IMR-90 (cell line): ENCODE measurements around the gene ME1. TPM values are rescaled to one million over a fixed set of nuclear protein-coding genes. Genes with fewer than 3 reads are reported as not detected.

Experiments used
- ATAC-seq: fragments of 200-7000 bp; cut with Tn5 transposase; 2 replicates; pipeline ENCODE4 v1.9.1; 2020; ENCODE audit warnings: low read depth, mild to moderate bottlenecking, moderate library complexity
- BruUV-seq: library from RNA; stranded (reverse); fragments of 400-500 nt; replicated peaks from 2 replicates; lab custom pipeline; 2021; lab: Mats Ljungman, UMichigan
- CTCF ChIA-PET: fragments of 300-600 bp; formaldehyde crosslinking; extraction: SDS; loops from one replicate; lab custom pipeline; 2021; ENCODE audit warnings: antibody characterized with exemption; lab: Yijun Ruan, JAX
- POLR2A ChIA-PET: fragments of 300-600 bp; sonication (Branson Sonifier 250); formaldehyde crosslinking; loops from one replicate; lab custom pipeline; 2022; ENCODE audit warnings: antibody characterized with exemption; ENCODE audit not compliant: unreplicated experiment; lab: Charles Lee
- DNase-seq: peaks from one replicate; pipeline ENCODE4 v3.0.0; 2013
- H2AFZ ChIP-seq: replicated peaks from 2 replicates; pipeline ENCODE3; 2013; ENCODE audit warnings: low read length, mild to moderate bottlenecking; ENCODE audit not compliant: poor library complexity
- H2AK5ac ChIP-seq: 2 replicates; pipeline ENCODE4 v1.6.1; 2013; ENCODE audit warnings: low read depth, low read length, inconsistent platforms
- H2AK9ac ChIP-seq: replicated peaks from 2 replicates; pipeline ENCODE3; 2013; ENCODE audit warnings: mild to moderate bottlenecking, low read depth, low read length, moderate library complexity; ENCODE audit not compliant: poor library complexity
- H2BK120ac ChIP-seq: 2 replicates; pipeline ENCODE4 v1.6.1; 2013; ENCODE audit warnings: low read depth, low read length, inconsistent platforms
- H2BK15ac ChIP-seq: 3 replicates; pipeline ENCODE4 v1.6.1; 2013; ENCODE audit warnings: low read depth, low read length, inconsistent platforms
- H2BK20ac ChIP-seq: 2 replicates; pipeline ENCODE4 v1.6.1; 2013; ENCODE audit warnings: low read depth, mild to moderate bottlenecking, inconsistent platforms, low read length, moderate library complexity
- H2BK5ac ChIP-seq: 2 replicates; pipeline ENCODE4 v1.6.1; 2013; ENCODE audit warnings: mild to moderate bottlenecking, low read depth, low read length, inconsistent platforms; ENCODE audit not compliant: poor library complexity, severe bottlenecking
- H3K14ac ChIP-seq: replicated peaks from 2 replicates; pipeline ENCODE4 v1.6.1; 2013; ENCODE audit warnings: low read depth, low read length, inconsistent platforms
- H3K18ac ChIP-seq: 2 replicates; pipeline ENCODE4 v1.6.1; 2013; ENCODE audit warnings: low read depth, low read length, control low read depth
- H3K23ac ChIP-seq: 2 replicates; pipeline ENCODE4 v1.6.1; 2013; ENCODE audit warnings: low read depth, low read length, inconsistent platforms
- H3K27ac ChIP-seq: 2 replicates; pipeline ENCODE4 v1.5.1; 2013; ENCODE audit warnings: mild to moderate bottlenecking, control low read depth, low read length; ENCODE audit not compliant: insufficient read depth
- H3K27me3 ChIP-seq: 2 replicates; pipeline ENCODE4 v1.6.1; 2013; ENCODE audit warnings: low read length; ENCODE audit not compliant: control insufficient read depth, insufficient read depth
- H3K36me3 ChIP-seq: 2 replicates; pipeline ENCODE4 v1.6.1; 2013; ENCODE audit warnings: low read length, mixed read lengths; ENCODE audit not compliant: control insufficient read depth, insufficient read depth
- H3K4ac ChIP-seq: 2 replicates; pipeline ENCODE4 v1.6.1; 2013; ENCODE audit warnings: low read depth, low read length, inconsistent platforms
- H3K4me1 ChIP-seq: 2 replicates; pipeline ENCODE4 v1.6.1; 2013; ENCODE audit warnings: low read length, mixed read lengths; ENCODE audit not compliant: control insufficient read depth, insufficient read depth
- H3K4me2 ChIP-seq: 2 replicates; pipeline ENCODE4 v1.6.1; 2013; ENCODE audit warnings: low read depth, mild to moderate bottlenecking, control low read depth, low read length, moderate library complexity
- H3K4me3 ChIP-seq: 2 replicates; pipeline ENCODE4 v1.5.1; 2013; ENCODE audit warnings: low read depth, mild to moderate bottlenecking, control low read depth, low read length, moderate library complexity; ENCODE audit not compliant: insufficient read depth
- H3K56ac ChIP-seq: 2 replicates; pipeline ENCODE4 v1.6.1; 2013; ENCODE audit warnings: low read length, inconsistent platforms; ENCODE audit not compliant: insufficient read depth; ENCODE audit errors: extremely low read depth
- H3K79me1 ChIP-seq, 2 experiments: 2 replicates each; pipeline ENCODE4 v1.6.1; 2013; ENCODE audit warnings: low read length in 2 of 2, inconsistent platforms in 1 of 2, low read depth in 1 of 2
- H3K9ac ChIP-seq: 2 replicates; pipeline ENCODE4 v1.6.1; 2013; ENCODE audit warnings: low read depth, low read length, control low read depth
- H3K9me1 ChIP-seq: 2 replicates; pipeline ENCODE4 v1.6.1; 2013; ENCODE audit warnings: low read length, inconsistent platforms; ENCODE audit not compliant: insufficient read depth
- H3K9me3 ChIP-seq: 2 replicates; pipeline ENCODE4 v1.6.1; 2013; ENCODE audit warnings: low read length; ENCODE audit not compliant: control insufficient read depth, insufficient read depth
- H4K20me1 ChIP-seq: 2 replicates; pipeline ENCODE4 v1.6.1; 2013; ENCODE audit warnings: low read length, inconsistent platforms; ENCODE audit not compliant: insufficient read depth
- H4K5ac ChIP-seq: 2 replicates; pipeline ENCODE4 v1.6.1; 2013; ENCODE audit warnings: mild to moderate bottlenecking, low read depth, low read length, control low read depth
- H4K8ac ChIP-seq, 2 experiments: 2 replicates each; pipeline ENCODE4 v1.6.1; 2013; ENCODE audit warnings: low read depth in 2 of 2, low read length in 2 of 2, control low read depth in 1 of 2, inconsistent platforms in 1 of 2
- H4K91ac ChIP-seq: 2 replicates; pipeline ENCODE4 v1.6.1; 2013; ENCODE audit warnings: low read depth, low read length, inconsistent platforms; ENCODE audit not compliant: insufficient read depth
- BHLHE40 ChIP-seq: fragments of 150-350 bp; IDR thresholded peaks from 2 replicates; pipeline ENCODE4 v1.6.1; 2016; ENCODE audit warnings: mild to moderate bottlenecking, low read depth, low read length
- CEBPB ChIP-seq: IDR thresholded peaks from 2 replicates; pipeline ENCODE4 v1.6.1; 2012; ENCODE audit warnings: low read depth, low read length, improper control_type of control experiment
- CHD1 ChIP-seq: IDR thresholded peaks from 2 replicates; pipeline ENCODE4 v1.6.1; 2012; ENCODE audit warnings: low read depth, low read length, improper control_type of control experiment
- CTCF ChIP-seq: conservative IDR thresholded peaks from 2 replicates; pipeline ENCODE4 v1.5.1; 2012; ENCODE audit warnings: mild to moderate bottlenecking, low read depth, low read length, improper control_type of control experiment
- FOS ChIP-seq: fragments of 150-350 bp; IDR thresholded peaks from 2 replicates; pipeline ENCODE4 v1.6.1; 2016; ENCODE audit warnings: low read depth, low read length
- MAFK ChIP-seq: IDR thresholded peaks from 2 replicates; pipeline ENCODE4 v1.6.1; 2012; ENCODE audit warnings: low read depth, low read length, improper control_type of control experiment
- MAZ ChIP-seq: IDR thresholded peaks from 2 replicates; pipeline ENCODE4 v1.6.1; 2012; ENCODE audit warnings: low read depth, mild to moderate bottlenecking, low read length, improper control_type of control experiment, moderate library complexity, borderline replicate concordance
- MXI1 ChIP-seq: IDR thresholded peaks from 2 replicates; pipeline ENCODE4 v1.6.1; 2012; ENCODE audit warnings: low read depth, mild to moderate bottlenecking, low read length, moderate library complexity, borderline replicate concordance
- NFE2L2 ChIP-seq: fragments of 150-350 bp; IDR thresholded peaks from 2 replicates; pipeline ENCODE4 v1.6.1; 2016; ENCODE audit warnings: low read depth, mild to moderate bottlenecking, low read length
- POLR2A ChIP-seq: IDR thresholded peaks from 2 replicates; pipeline ENCODE4 v1.6.1; 2012; ENCODE audit warnings: mild to moderate bottlenecking, low read depth, low read length
- RAD21 ChIP-seq: IDR thresholded peaks from 2 replicates; pipeline ENCODE4 v1.6.1; 2012; ENCODE audit warnings: low read length, improper control_type of control experiment
- RCOR1 ChIP-seq: IDR thresholded peaks from 2 replicates; pipeline ENCODE4 v1.6.1; 2012; ENCODE audit warnings: mild to moderate bottlenecking, low read length, improper control_type of control experiment; ENCODE audit not compliant: insufficient replicate concordance
- RFX5 ChIP-seq: IDR thresholded peaks from 2 replicates; pipeline ENCODE4 v1.8.0; 2012; ENCODE audit warnings: low read depth, mild to moderate bottlenecking, low read length, moderate library complexity
- SMC3 ChIP-seq: fragments of 150-350 bp; IDR thresholded peaks from 2 replicates; pipeline ENCODE4 v1.6.1; 2016; ENCODE audit warnings: low read depth, mild to moderate bottlenecking, antibody characterized with exemption, low read length, moderate library complexity
- USF2 ChIP-seq: fragments of 150-350 bp; IDR thresholded peaks from 2 replicates; pipeline ENCODE4 v1.6.1; 2017; ENCODE audit warnings: mild to moderate bottlenecking, antibody characterized with exemption, low read length, low read depth
- WGBS, 2 experiments: methylation state at CpG; one replicate each; pipeline versions ENCODE4 v1.1.5 to v1.1.7; 2013; ENCODE audit warnings: missing lambda C conversion rate in 2 of 2; ENCODE audit not compliant: insufficient read length in 1 of 2; ENCODE audit errors: extremely low coverage in 2 of 2; 5-methylcytosine and 5-hydroxymethylcytosine counted together
- dilution Hi-C: fragments of 300-500 bp; cut with HindIII; formaldehyde crosslinking; loops from one replicate; pipeline ENCODE4 v1.14.3; 2018; ENCODE audit warnings: low sequenced_read_pairs; ENCODE audit not compliant: unreplicated experiment
- in situ Hi-C: fragments of 300-500 bp; cut with MboI; formaldehyde crosslinking; loops from 3 replicates; pipeline ENCODE4 v1.14.3; 2019; ENCODE audit warnings: low sequenced_read_pairs, inconsistent platforms, mixed read lengths
- intact Hi-C: fragments of 100-400 bp; cut with micrococcal nuclease; formaldehyde crosslinking; loops from 2 replicates; pipeline ENCODE4 v1.10.0; 2022
- polyA plus RNA-seq, 3 experiments: library from polyadenylated mRNA; depleted of rRNA; stranded (reverse); fragments of >200 nt; gene quantifications; 2 replicates each; pipeline ENCODE4 v1.2.3, GENCODE V29; 2012; ENCODE audit warnings: low replicate concordance in 1 of 3
- total RNA-seq: library from RNA; depleted of rRNA; stranded (reverse); fragments of >200 nt; gene quantifications from 2 replicates; pipeline ENCODE4 v1.2.3, GENCODE V29; 2012
- TF ChIP-seq, protein P1 (sequence below): fragments of 150-350 bp; IDR thresholded peaks from 2 replicates; pipeline ENCODE4 v1.6.1; 2016; ENCODE audit warnings: low read depth, mild to moderate bottlenecking, low read length, moderate library complexity, borderline replicate concordance

Gene ME1
- total and polyA plus RNA-seq, 2 of the 4 experiments (the other 2 are of a cell fraction), result 21.5 to 24.4 TPM

DNA sequence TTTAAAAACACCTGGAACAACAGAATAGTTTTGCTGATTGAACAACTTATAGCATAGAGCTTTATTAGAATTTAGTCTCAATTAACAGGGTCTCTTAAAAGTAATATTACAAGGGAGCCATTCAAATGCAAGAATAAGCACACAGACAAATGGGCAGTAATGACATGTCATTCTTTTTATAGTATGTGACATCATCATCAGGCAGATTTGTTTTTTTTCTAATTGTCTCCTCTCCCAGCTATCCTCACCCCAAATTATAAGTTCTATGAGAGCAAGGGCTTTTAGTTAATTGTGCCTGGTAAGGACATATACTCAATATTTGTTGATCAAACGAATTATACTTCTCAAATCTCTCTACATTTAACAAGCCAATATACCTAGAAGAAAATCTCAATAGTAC lies 248.7 kb downstream of the ME1 start:
- dilution Hi-C loops (no loop called here), intact Hi-C loops (no loop called here), in situ Hi-C loops (no loop called here)
- no peak overlapping the region for H3K18ac ChIP-seq
- no peak for DNase-seq
- ATAC-seq, result no peak
- H3K14ac ChIP-seq, result no peak overlapping the region
- CTCF ChIA-PET, result interaction anchor here (0.6 kb wide), 1 partner anchor 519 kb away, joined by 4 read pairs; no protein-coding TSS in a partner anchor
- H2BK20ac ChIP-seq, result no peak overlapping the region
- no peak overlapping the region for H3K4ac ChIP-seq
- peaks cover 35 to 47% of the 10 kb centered on the region in 2 experiments for H3K79me1 ChIP-seq
- H2BK15ac ChIP-seq, result no peak overlapping the region
- H2BK5ac ChIP-seq, result no peak overlapping the region
- H4K5ac ChIP-seq, result no peak overlapping the region
- WGBS, 2 experiments, result no CpG with 5 or more reads among the region's 1 CpG
- H3K9me3 ChIP-seq, result no peaks in the 10 kb centered on the region
- peaks cover 3% of the 10 kb centered on the region; the same call in 1 of the 2 replicates for H3K9me1 ChIP-seq
- no peak overlapping the region for H2BK120ac ChIP-seq
- no peak overlapping the region for H3K4me2 ChIP-seq
- H3K4me1 ChIP-seq, result peaks cover 2% of the 10 kb centered on the region
- no peak overlapping the region for H3K23ac ChIP-seq
- no peak overlapping the region for H2AFZ ChIP-seq
- no peak overlapping the region for H2AK5ac ChIP-seq
- H3K36me3 ChIP-seq, result peaks cover 40% of the 10 kb centered on the region
- H4K20me1 ChIP-seq, result peaks cover 27% of the 10 kb centered on the region; the same call in 1 of the 2 replicates
- H3K27ac ChIP-seq, result no peak overlapping the region
- no peak overlapping the region for H4K91ac ChIP-seq
- BruUV-seq, result no TSS peak
- H4K8ac ChIP-seq, result no peak overlapping the region
- H3K27me3 ChIP-seq, result no peaks in the 10 kb centered on the region
- TF ChIP-seq RCOR1 (no peak), CEBPB (no peak), CHD1 (no peak), SMC3 (no peak), CTCF (no peak), MXI1 (no peak), POLR2A (no peak), BHLHE40 (no peak), MAZ (no peak), USF2 (no peak), RFX5 (no peak), NFE2L2 (no peak), MAFK (no peak), RAD21 (no peak), FOS (no peak)
- TF ChIP-seq, protein P1, sequence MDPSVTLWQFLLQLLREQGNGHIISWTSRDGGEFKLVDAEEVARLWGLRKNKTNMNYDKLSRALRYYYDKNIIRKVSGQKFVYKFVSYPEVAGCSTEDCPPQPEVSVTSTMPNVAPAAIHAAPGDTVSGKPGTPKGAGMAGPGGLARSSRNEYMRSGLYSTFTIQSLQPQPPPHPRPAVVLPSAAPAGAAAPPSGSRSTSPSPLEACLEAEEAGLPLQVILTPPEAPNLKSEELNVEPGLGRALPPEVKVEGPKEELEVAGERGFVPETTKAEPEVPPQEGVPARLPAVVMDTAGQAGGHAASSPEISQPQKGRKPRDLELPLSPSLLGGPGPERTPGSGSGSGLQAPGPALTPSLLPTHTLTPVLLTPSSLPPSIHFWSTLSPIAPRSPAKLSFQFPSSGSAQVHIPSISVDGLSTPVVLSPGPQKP, result no peak
- no peak overlapping the region for H3K56ac ChIP-seq
- H2AK9ac ChIP-seq, result no peak overlapping the region
- H3K9ac ChIP-seq, result no peak overlapping the region
- POLR2A ChIA-PET, result interaction anchor here (0.5 kb wide), 1 partner anchor 15 kb away, joined by 5 read pairs; no protein-coding TSS in a partner anchor
- H3K4me3 ChIP-seq, result no peak overlapping the region
